Ascending aorta (tissue), 2 donors: ENCODE results near the gene CDK19. TPM values are rescaled to one million over a fixed set of nuclear protein-coding genes. Genes with fewer than 3 reads are reported as not detected.
A peak's percentile ranks its signal among the peaks of the same experiment; 100 is the strongest.

Experiments
- DNase-seq, 2 donors: peaks; one replicate each; pipeline ENCODE4 v3.0.0-alpha.2; 2019; ENCODE audit warnings: low spot score in 2 of 2
- H3K27ac ChIP-seq, 2 donors: fragments of 200-600 bp; sonication (generic); one replicate each; pipeline ENCODE4 v1.5.1; 2016 to 2017; ENCODE audit warnings: mild to moderate bottlenecking in 1 of 2
- H3K27me3 ChIP-seq: fragments of 200-600 bp; sonication (generic); one replicate; pipeline ENCODE4 v1.5.1; 2017
- H3K36me3 ChIP-seq, 2 donors: fragments of 200-600 bp; sonication (generic); one replicate each; pipeline ENCODE4 v1.5.1; 2016
- H3K4me1 ChIP-seq, 2 donors: fragments of 200-600 bp; sonication (generic); one replicate each; pipeline ENCODE4 v1.5.1; 2016 to 2017; ENCODE audit warnings: mild to moderate bottlenecking in 1 of 2
- H3K4me3 ChIP-seq, 2 donors: fragments of 200-600 bp; sonication (generic); one replicate each; pipeline ENCODE4 v1.5.1; 2016 to 2017; ENCODE audit warnings: mild to moderate bottlenecking in 1 of 2
- H3K9me3 ChIP-seq, 2 donors: fragments of 200-600 bp; sonication (generic); one replicate each; pipeline ENCODE4 v1.5.1; 2016
- intact Hi-C: fragments of 100-400 bp; cut with DNase I; formaldehyde crosslinking; loops from one replicate; pipeline ENCODE4 v1.15.1; 2023
- total RNA-seq: library from RNA; depleted of rRNA; stranded (reverse); fragments of >200 nt; gene quantifications from one replicate; pipeline ENCODE4 v1.1.0, GENCODE V29; 2016
- TF ChIP-seq, protein P1 (sequence below), 3 experiments: fragments of 200-600 bp in 2 of 3; fragments of 450-650 bp in 1 of 3; sonication (generic) in 2 of 3; IDR thresholded peaks; one replicate each; pipeline ENCODE4 v1.5.1; 2016 to 2019; ENCODE audit warnings: antibody characterized with exemption in 3 of 3, mild to moderate bottlenecking in 1 of 3, moderate library complexity in 1 of 3

Gene CDK19
- total RNA-seq, result 5.2 TPM

- peak within 1 kb of the TSS; percentile 97 for H3K4me3 ChIP-seq
- H3K36me3 ChIP-seq, result no peaks in the 10 kb centered on the region
- peak within 1 kb of the TSS; percentile 93 to 98 for H3K27ac ChIP-seq
- H3K27me3 ChIP-seq, result no peaks in the 10 kb centered on the region
- intact Hi-C loops, result loop anchor here (1.0 to 10.0 kb wide), 8 partner anchors 59 to 1721 kb away; partner anchors contain the start of genes AMD1, CEP57L1, GTF3C6 and REV3L
- peaks cover 3 to 6% of the 10 kb centered on the region in 2 donors for H3K4me1 ChIP-seq
- TF ChIP-seq, protein P1, sequence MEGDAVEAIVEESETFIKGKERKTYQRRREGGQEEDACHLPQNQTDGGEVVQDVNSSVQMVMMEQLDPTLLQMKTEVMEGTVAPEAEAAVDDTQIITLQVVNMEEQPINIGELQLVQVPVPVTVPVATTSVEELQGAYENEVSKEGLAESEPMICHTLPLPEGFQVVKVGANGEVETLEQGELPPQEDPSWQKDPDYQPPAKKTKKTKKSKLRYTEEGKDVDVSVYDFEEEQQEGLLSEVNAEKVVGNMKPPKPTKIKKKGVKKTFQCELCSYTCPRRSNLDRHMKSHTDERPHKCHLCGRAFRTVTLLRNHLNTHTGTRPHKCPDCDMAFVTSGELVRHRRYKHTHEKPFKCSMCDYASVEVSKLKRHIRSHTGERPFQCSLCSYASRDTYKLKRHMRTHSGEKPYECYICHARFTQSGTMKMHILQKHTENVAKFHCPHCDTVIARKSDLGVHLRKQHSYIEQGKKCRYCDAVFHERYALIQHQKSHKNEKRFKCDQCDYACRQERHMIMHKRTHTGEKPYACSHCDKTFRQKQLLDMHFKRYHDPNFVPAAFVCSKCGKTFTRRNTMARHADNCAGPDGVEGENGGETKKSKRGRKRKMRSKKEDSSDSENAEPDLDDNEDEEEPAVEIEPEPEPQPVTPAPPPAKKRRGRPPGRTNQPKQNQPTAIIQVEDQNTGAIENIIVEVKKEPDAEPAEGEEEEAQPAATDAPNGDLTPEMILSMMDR (IDR thresholded peaks at IDR 0.05), result no peak
- DNase-seq, result peak; percentile 96 to 99
- no peaks in the 10 kb centered on the region for H3K9me3 ChIP-seq
Measured at GRCh38 chr6:110815411-110816409, at the start of gene CDK19. Gene CDK19 (minus strand): TSS chr6:110815469. CDS start chr6:110815136, 333 bp downstream.

DNA sequence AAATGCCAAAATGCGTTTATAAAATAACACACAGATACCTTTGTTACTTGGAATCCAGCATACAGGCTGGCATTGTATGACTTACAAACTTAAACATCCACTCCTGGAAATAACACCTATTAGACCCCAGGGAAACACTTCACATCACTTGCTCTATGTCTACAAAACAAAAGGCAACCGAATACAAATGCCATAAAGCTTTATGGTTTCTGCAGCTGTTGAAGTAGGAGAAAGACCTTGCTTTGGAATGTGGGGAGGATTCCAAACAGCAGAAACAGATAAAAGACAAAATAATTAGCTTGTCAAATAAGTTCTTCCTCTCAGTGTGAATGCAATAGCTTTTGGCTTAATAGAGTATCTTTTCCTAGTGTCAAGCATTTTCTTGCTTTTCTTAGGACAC is 49.6 kb upstream of the CDK19 start:
- no peaks in the 10 kb centered on the region for H3K4me1 ChIP-seq
- TF ChIP-seq, protein P1 (IDR thresholded peaks at IDR 0.05), result no peak
- no peaks in the 10 kb centered on the region for H3K36me3 ChIP-seq
- H3K27me3 ChIP-seq, result no peaks in the 10 kb centered on the region
- no peak for DNase-seq
- intact Hi-C loops, result no loop called here
- no peak overlapping the region for H3K27ac ChIP-seq
- no peaks in the 10 kb centered on the region for H3K9me3 ChIP-seq
- H3K4me3 ChIP-seq, result no peak overlapping the region

GRCh38 chr6:110859335-110859792 is 44.1 kb upstream of the CDK19 start:
- intact Hi-C loops, result no loop called here
- Histone ChIP-seq H3K4me3 (no peak overlapping the region), H3K36me3 (no peaks in the 10 kb centered on the region), H3K27ac (no peak overlapping the region), H3K9me3 (no peaks in the 10 kb centered on the region), H3K4me1 (no peaks in the 10 kb centered on the region), H3K27me3 (no peaks in the 10 kb centered on the region)
- TF ChIP-seq, protein P1 (IDR thresholded peaks at IDR 0.05), result no peak
- DNase-seq, result no peak

DNA sequence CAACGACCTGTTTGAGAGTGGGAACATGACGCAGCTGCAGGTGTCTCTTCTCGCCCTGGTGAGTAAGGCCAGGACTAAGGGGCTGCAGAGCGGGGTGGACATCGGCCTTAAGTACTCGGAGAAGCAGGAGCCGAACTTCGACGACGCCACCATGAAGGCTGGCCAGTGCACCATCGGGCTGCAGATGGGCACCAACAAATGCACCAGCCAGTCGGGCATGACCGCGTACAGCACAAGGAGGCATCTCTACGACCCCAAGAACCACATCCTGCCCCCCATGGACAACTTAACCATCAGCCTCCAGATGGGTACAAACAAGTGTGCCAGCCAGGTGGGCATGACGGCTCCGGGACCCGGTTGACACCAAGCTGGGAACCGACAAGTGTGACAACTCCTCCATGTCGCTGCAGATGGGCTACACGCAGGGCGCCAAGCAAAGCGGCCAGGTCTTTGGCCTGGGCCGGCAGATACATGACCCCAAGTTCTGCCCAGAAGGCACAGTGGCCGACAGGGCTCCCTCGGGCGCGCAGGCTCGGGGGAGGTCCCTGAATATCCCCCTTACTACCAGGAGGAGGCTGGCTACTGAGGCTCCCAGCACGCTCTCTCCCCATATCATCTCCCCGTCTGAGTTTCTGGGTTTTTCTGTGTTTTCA is 43.4 kb upstream of the CDK19 start:
- peak in 1 of 2 donors; percentile 64 for DNase-seq
- intact Hi-C loops, result no loop called here
- TF ChIP-seq, protein P1 (IDR thresholded peaks at IDR 0.05), result no peak
- H3K27me3 ChIP-seq, result no peaks in the 10 kb centered on the region
- no peak overlapping the region for H3K4me3 ChIP-seq
- no peak overlapping the region for H3K27ac ChIP-seq
- no peaks in the 10 kb centered on the region for H3K4me1 ChIP-seq
- no peaks in the 10 kb centered on the region for H3K9me3 ChIP-seq
- no peaks in the 10 kb centered on the region for H3K36me3 ChIP-seq

DNA sequence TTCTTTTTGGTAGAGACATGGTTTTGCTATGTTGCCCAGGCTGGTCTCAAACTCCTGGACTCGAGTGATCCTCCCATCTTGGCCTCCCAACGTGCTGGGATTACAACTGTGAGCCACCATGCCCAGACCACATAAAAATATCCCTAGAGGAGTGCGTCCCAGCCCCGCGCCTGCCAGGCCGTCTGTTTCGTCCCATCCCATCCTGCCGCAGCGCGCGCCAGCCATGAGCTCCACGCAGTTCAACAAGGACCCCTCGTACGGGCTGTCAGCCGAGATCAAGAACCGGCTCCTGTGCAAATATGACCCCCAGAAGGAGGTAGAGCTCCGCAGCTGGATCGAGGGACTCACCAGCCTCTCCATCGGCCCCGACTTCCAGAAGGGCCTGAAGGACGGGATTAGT is 42.7 kb upstream of the CDK19 start:
- Histone ChIP-seq H3K36me3 (no peaks in the 10 kb centered on the region), H3K9me3 (no peaks in the 10 kb centered on the region), H3K27me3 (no peaks in the 10 kb centered on the region), H3K4me3 (no peak overlapping the region), H3K4me1 (no peaks in the 10 kb centered on the region), H3K27ac (no peak overlapping the region)
- TF ChIP-seq, protein P1 (IDR thresholded peaks at IDR 0.05), result no peak
- intact Hi-C loops, result no loop called here
- DNase-seq, result no peak
